ACC112 (cell line): ENCODE data around the gene ITGB3BP.
"Not testable (repeated sequence)": the region's sequence is repeated elsewhere in the genome, so short reads cannot be mapped to it uniquely, and the experiment has no call there.

Source experiments
- H2AFZ ChIP-seq: fragments of 200-600 bp; sonication (generic); one replicate; pipeline ENCODE4 v1.6.0; 2017; ENCODE audit warnings: antibody characterized with exemption, low read length; ENCODE audit not compliant: unreplicated experiment
- H3K27ac ChIP-seq: fragments of 200-600 bp; sonication (generic); 2 replicates; pipeline ENCODE4 v1.5.1; 2014; ENCODE audit warnings: low read depth, mild to moderate bottlenecking, antibody characterized with exemption, low read length, moderate library complexity
- H3K27me3 ChIP-seq: fragments of 200-600 bp; sonication (generic); 2 replicates; pipeline ENCODE4 v1.6.1; 2014; ENCODE audit warnings: mild to moderate bottlenecking, antibody characterized with exemption, low read length, moderate library complexity, mixed read lengths; ENCODE audit not compliant: insufficient read depth
- H3K36me3 ChIP-seq: fragments of 200-600 bp; sonication (generic); 2 replicates; pipeline ENCODE4 v1.6.1; 2016; ENCODE audit warnings: mild to moderate bottlenecking, antibody characterized with exemption, low read length, moderate library complexity, mixed read lengths; ENCODE audit not compliant: insufficient read depth
- H3K4me1 ChIP-seq: fragments of 200-600 bp; sonication (generic); one replicate; pipeline ENCODE4 v1.6.1; 2016; ENCODE audit warnings: low read length, mixed read lengths; ENCODE audit not compliant: insufficient read depth, unreplicated experiment, control insufficient read depth
- H3K4me3 ChIP-seq: fragments of 200-600 bp; sonication (generic); 2 replicates; pipeline ENCODE4 v1.5.1; 2014; ENCODE audit warnings: mild to moderate bottlenecking, low read depth, low read length
- H3K79me2 ChIP-seq: fragments of 200-600 bp; sonication (generic); one replicate; pipeline ENCODE4 v1.6.0; 2016; ENCODE audit warnings: low read length; ENCODE audit not compliant: control insufficient read depth, unreplicated experiment, insufficient read depth

Gene ITGB3BP

GRCh38 chr1:63509718-63510117, 13.3 kb downstream of the ITGB3BP start:
- peaks cover 22% of the 10 kb centered on the region for H3K36me3 ChIP-seq
- no peak overlapping the region for H2AFZ ChIP-seq
- peaks cover 4% of the 10 kb centered on the region for H3K79me2 ChIP-seq
- no peaks in the 10 kb centered on the region for H3K27me3 ChIP-seq
- no peaks in the 10 kb centered on the region for H3K4me1 ChIP-seq
- H3K27ac ChIP-seq: no peak overlapping the region
- H3K4me3 ChIP-seq: no peak overlapping the region

GRCh38 chr1:63506782-63507181, 16.2 kb downstream of the ITGB3BP start:
- no peaks in the 10 kb centered on the region for H3K4me1 ChIP-seq
- no peak overlapping the region for H2AFZ ChIP-seq
- no peak overlapping the region for H3K27ac ChIP-seq
- H3K36me3 ChIP-seq: peaks cover 18% of the 10 kb centered on the region
- H3K27me3 ChIP-seq: no peaks in the 10 kb centered on the region
- H3K4me3 ChIP-seq: no peak overlapping the region
- peaks cover 4% of the 10 kb centered on the region for H3K79me2 ChIP-seq

- H2AFZ ChIP-seq: no peak overlapping the region
- no peak overlapping the region for H3K4me3 ChIP-seq
- peaks cover under 1% of the 10 kb centered on the region; the same call in 1 of the 2 replicates for H3K36me3 ChIP-seq
- no peak overlapping the region for H3K27ac ChIP-seq
- no peaks in the 10 kb centered on the region for H3K27me3 ChIP-seq
- H3K4me1 ChIP-seq: no peaks in the 10 kb centered on the region
- no peaks in the 10 kb centered on the region for H3K79me2 ChIP-seq
Measured at GRCh38 chr1:63501256-63501655, 21.8 kb downstream of the ITGB3BP start.

DNA sequence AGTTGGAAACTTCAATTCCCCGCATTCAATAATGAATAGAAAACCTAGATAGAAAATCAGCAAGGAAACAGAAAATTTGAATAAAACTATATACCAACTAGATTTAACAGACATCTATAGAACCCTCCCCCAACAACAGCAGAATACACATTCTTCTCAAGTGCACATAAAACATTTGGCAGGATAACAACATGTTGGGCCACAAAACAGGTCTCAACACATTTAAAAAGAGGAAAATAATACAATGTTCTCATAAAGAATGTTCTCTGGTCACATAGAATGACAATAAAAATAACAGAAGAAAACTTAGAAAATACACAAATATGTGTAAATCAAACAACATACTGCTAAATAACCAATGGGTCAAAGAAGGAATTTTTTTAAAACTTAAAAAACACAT, 24.9 kb downstream of the ITGB3BP start:
- Histone ChIP-seq H3K27me3 (no peaks in the 10 kb centered on the region), H2AFZ (no peak overlapping the region)

GRCh38 chr1:63497577-63497976, 25.4 kb downstream of the ITGB3BP start:
- no peak overlapping the region for H3K4me3 ChIP-seq
- H3K79me2 ChIP-seq: no peaks in the 10 kb centered on the region
- H3K27ac ChIP-seq: no peak overlapping the region

More for the DNA sequence above, 24.9 kb downstream of the ITGB3BP start:
- H3K27ac ChIP-seq: no peak overlapping the region
- no peaks in the 10 kb centered on the region for H3K79me2 ChIP-seq
- H3K36me3 ChIP-seq: no peaks in the 10 kb centered on the region
- H3K4me3 ChIP-seq: no peak overlapping the region
- H3K4me1 ChIP-seq: no peaks in the 10 kb centered on the region

GRCh38 chr1:63487336-63488065, 35.5 kb downstream of the ITGB3BP start:
- Histone ChIP-seq H3K27ac (no peak overlapping the region), H2AFZ (no peak overlapping the region), H3K79me2 (no peaks in the 10 kb centered on the region), H3K36me3 (no peaks in the 10 kb centered on the region), H3K27me3 (no peaks in the 10 kb centered on the region), H3K4me3 (no peak overlapping the region), H3K4me1 (no peaks in the 10 kb centered on the region)

More at GRCh38 chr1:63497577-63497976, 25.4 kb downstream of the ITGB3BP start:
- Histone ChIP-seq H3K4me1 (no peaks in the 10 kb centered on the region), H2AFZ (no peak overlapping the region), H3K27me3 (no peaks in the 10 kb centered on the region), H3K36me3 (no peaks in the 10 kb centered on the region)

- Histone ChIP-seq H2AFZ (no peak overlapping the region), H3K27me3 (no peaks in the 10 kb centered on the region), H3K27ac (no peak overlapping the region), H3K4me1 (no peaks in the 10 kb centered on the region), H3K4me3 (no peak overlapping the region), H3K79me2 (no peaks in the 10 kb centered on the region), H3K36me3 (no peaks in the 10 kb centered on the region)
Measured at GRCh38 chr1:63486629-63487028, 36.4 kb downstream of the ITGB3BP start.

- Histone ChIP-seq H3K27ac (no peak overlapping the region), H3K27me3 (no peaks in the 10 kb centered on the region), H2AFZ (no peak overlapping the region), H3K79me2 (no peaks in the 10 kb centered on the region), H3K4me3 (no peak overlapping the region), H3K36me3 (no peaks in the 10 kb centered on the region), H3K4me1 (peaks cover 5% of the 10 kb centered on the region)
Measured at GRCh38 chr1:63480057-63480456, 43.0 kb downstream of the ITGB3BP start.

GRCh38 chr1:63475761-63476160, 47.3 kb downstream of the ITGB3BP start:
- Histone ChIP-seq H3K4me1 (peaks cover 5% of the 10 kb centered on the region), H3K27me3 (no peaks in the 10 kb centered on the region), H3K79me2 (no peaks in the 10 kb centered on the region), H3K27ac (no peak overlapping the region), H3K4me3 (no peak overlapping the region), H3K36me3 (no peaks in the 10 kb centered on the region), H2AFZ (no peak overlapping the region)

- not testable (repeated sequence) for H3K36me3 ChIP-seq, H3K27me3 ChIP-seq, H3K79me2 ChIP-seq, H3K4me3 ChIP-seq, H2AFZ ChIP-seq, H3K27ac ChIP-seq
- peaks cover 11% of the 10 kb centered on the region for H3K4me1 ChIP-seq
Measured at GRCh38 chr1:63468683-63469082, 54.3 kb downstream of the ITGB3BP start.

DNA sequence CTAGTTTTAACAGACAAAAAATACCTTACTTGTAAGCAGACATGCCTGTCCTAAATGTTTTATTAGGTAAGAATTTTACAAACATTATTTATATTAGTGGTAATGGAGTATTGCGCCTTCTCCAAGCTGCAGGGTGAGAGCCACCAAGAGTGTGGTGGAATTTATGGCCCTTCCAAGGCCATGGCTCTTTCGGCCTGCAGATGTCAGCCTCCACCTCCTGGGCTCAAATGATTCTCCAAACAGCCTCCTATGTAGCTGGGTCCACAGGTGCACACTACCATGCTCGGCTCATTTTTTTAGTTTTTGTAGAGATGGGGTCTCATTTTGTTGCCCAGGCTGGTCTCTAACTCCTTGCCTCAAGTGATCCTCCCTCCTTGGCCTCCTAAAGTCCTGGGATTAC, 56.3 kb downstream of the ITGB3BP start:
- H3K4me3 ChIP-seq: no peak overlapping the region
- no peak overlapping the region for H2AFZ ChIP-seq
- H3K79me2 ChIP-seq: no peaks in the 10 kb centered on the region
- no peak overlapping the region for H3K27ac ChIP-seq
- no peaks in the 10 kb centered on the region for H3K27me3 ChIP-seq
- H3K36me3 ChIP-seq: peaks cover 7% of the 10 kb centered on the region
- peaks cover 22% of the 10 kb centered on the region for H3K4me1 ChIP-seq
